Measurements from ENCODE around the gene SLC37A2.

DNA sequence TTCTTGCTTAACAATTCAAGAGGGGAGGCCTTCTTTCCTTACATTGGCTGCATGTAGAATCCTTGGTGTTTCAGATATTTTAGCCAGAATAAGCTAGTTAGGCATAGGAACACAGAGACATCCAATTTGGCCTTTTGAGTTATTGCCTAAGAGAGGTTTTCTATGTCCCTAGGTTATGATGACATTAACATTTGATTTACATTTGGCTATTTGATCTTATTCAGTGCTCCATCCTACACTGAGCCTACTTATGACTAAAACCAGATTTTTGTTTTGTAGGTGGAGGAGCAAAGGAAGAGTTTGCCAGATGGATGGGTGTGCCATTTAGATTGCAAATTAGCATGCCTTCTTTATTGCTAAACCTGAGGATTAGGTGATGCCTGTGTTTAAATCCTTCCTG is 11.1 kb upstream of the SLC37A2 start:
- TF ChIP-seq, protein P1, sequence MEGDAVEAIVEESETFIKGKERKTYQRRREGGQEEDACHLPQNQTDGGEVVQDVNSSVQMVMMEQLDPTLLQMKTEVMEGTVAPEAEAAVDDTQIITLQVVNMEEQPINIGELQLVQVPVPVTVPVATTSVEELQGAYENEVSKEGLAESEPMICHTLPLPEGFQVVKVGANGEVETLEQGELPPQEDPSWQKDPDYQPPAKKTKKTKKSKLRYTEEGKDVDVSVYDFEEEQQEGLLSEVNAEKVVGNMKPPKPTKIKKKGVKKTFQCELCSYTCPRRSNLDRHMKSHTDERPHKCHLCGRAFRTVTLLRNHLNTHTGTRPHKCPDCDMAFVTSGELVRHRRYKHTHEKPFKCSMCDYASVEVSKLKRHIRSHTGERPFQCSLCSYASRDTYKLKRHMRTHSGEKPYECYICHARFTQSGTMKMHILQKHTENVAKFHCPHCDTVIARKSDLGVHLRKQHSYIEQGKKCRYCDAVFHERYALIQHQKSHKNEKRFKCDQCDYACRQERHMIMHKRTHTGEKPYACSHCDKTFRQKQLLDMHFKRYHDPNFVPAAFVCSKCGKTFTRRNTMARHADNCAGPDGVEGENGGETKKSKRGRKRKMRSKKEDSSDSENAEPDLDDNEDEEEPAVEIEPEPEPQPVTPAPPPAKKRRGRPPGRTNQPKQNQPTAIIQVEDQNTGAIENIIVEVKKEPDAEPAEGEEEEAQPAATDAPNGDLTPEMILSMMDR (IDR thresholded peaks at IDR 0.05 in 4 of 5, conservative IDR thresholded peaks at IDR 0.05 in 1 of 5) = no peak
- TF ChIP-seq POLR2A (IDR thresholded peaks at IDR 0.05) = no peak

Measured in gastrocnemius medialis (tissue), 4 donors.